Activated CD4-positive, alpha-beta T cell treated with anti-CD3 and anti-CD28 coated beads for 36 hours (primary cell): ENCODE results near the gene WDR13. TPM values are rescaled to one million over a fixed set of nuclear protein-coding genes. Genes with fewer than 3 reads are reported as not detected.

Source experiments
- ATAC-seq: fragments of 200-7000 bp; cut with Tn5 transposase; one replicate; pipeline ENCODE4 v1.10.0; 2021; ENCODE audit warnings: mild to moderate bottlenecking, moderate library complexity
- CTCF ChIA-PET: fragments of 350-600 bp; sonication (Branson Sonifier 250); formaldehyde crosslinking; loops from one replicate; lab custom pipeline; 2021; ENCODE audit warnings: antibody characterized with exemption; lab: Charles Lee
- POLR2A ChIA-PET: fragments of 350-600 bp; sonication (Branson Sonifier 250); formaldehyde crosslinking; loops from one replicate; lab custom pipeline; 2021; ENCODE audit warnings: antibody characterized with exemption, inconsistent platforms; lab: Charles Lee
- DNase-seq: peaks from one replicate; pipeline ENCODE4 v3.0.0-alpha.2; 2020
- H3K27ac Mint-ChIP-seq: one replicate; pipeline ENCODE4 v1.8.0; 2021; ENCODE audit warnings: mixed read lengths
- H3K27me3 Mint-ChIP-seq: one replicate; pipeline ENCODE4 v1.8.0; 2021; ENCODE audit warnings: mixed read lengths
- H3K36me3 Mint-ChIP-seq: one replicate; pipeline ENCODE4 v1.8.0; 2021; ENCODE audit warnings: low read depth, mixed read lengths
- H3K4me1 Mint-ChIP-seq: one replicate; pipeline ENCODE4 v1.8.0; 2021; ENCODE audit warnings: mixed read lengths
- H3K4me3 Mint-ChIP-seq: one replicate; pipeline ENCODE4 v1.8.0; 2021; ENCODE audit warnings: mild to moderate bottlenecking, moderate library complexity, mixed read lengths
- H3K9me3 Mint-ChIP-seq: one replicate; pipeline ENCODE4 v1.8.0; 2021; ENCODE audit warnings: low read depth, mixed read lengths
- intact Hi-C, 2 experiments: fragments of 100-400 bp; cut with DNase I in 1 of 2; cut with micrococcal nuclease in 1 of 2; formaldehyde crosslinking; loops; one replicate each; pipeline versions ENCODE4 v1.14.2 to v1.15.1; 2022 to 2024; cut with DNase I, micrococcal nuclease
- total RNA-seq, 2 experiments: library from RNA; stranded (reverse); gene quantifications; one replicate each; pipeline ENCODE4 v1.2.3, GENCODE V29; 2021

WDR13 gene
- total RNA-seq, 2 experiments from 2014 or later: 27.2 to 39.4 TPM

GRCh38 chrX:48616576-48616975 lies 19.3 kb downstream of the WDR13 start:
- Mint-ChIP-seq H3K4me3 (no peak overlapping the region), H3K36me3 (no peaks in the 10 kb centered on the region), H3K4me1 (peaks cover 3% of the 10 kb centered on the region), H3K27me3 (no peaks in the 10 kb centered on the region), H3K9me3 (no peaks in the 10 kb centered on the region), H3K27ac (no peak overlapping the region)
- DNase-seq (no peak), ATAC-seq (no peak)
- intact Hi-C loops: no loop called here
- POLR2A ChIA-PET: no interaction called here
- CTCF ChIA-PET: interaction anchor here (1.9 kb wide), 1 partner anchor 32 kb away, joined by 7 read pairs; no protein-coding TSS in a partner anchor

- Mint-ChIP-seq H3K27me3 (no peaks in the 10 kb centered on the region), H3K36me3 (no peaks in the 10 kb centered on the region), H3K9me3 (no peaks in the 10 kb centered on the region), H3K27ac (no peak overlapping the region), H3K4me3 (no peak overlapping the region), H3K4me1 (peaks cover 3% of the 10 kb centered on the region)
- no peak for DNase-seq
- ATAC-seq: no peak
- POLR2A ChIA-PET: interaction anchor here (0.9 kb wide), 1 partner anchor 442 kb away, joined by 3 read pairs; no protein-coding TSS in a partner anchor
- intact Hi-C loops: no loop called here
- CTCF ChIA-PET: no interaction called here
Measured at GRCh38 chrX:48617542-48618340, 20.4 kb downstream of the WDR13 start.

GRCh38 chrX:48626401-48627298 lies 29.4 kb downstream of the WDR13 start:
- intact Hi-C loops: no loop called here
- CTCF ChIA-PET: no interaction called here
- no peak overlapping the region for H3K4me3 Mint-ChIP-seq
- H3K36me3 Mint-ChIP-seq: no peaks in the 10 kb centered on the region
- H3K4me1 Mint-ChIP-seq: peaks cover 6% of the 10 kb centered on the region
- no peaks in the 10 kb centered on the region for H3K27me3 Mint-ChIP-seq
- no peaks in the 10 kb centered on the region for H3K9me3 Mint-ChIP-seq
- ATAC-seq (no peak), DNase-seq (no peak)
- H3K27ac Mint-ChIP-seq: no peak overlapping the region
- POLR2A ChIA-PET: no interaction called here

- ATAC-seq (peak; percentile 84), DNase-seq (peak; percentile 79)
- Mint-ChIP-seq H3K27ac (no peak overlapping the region), H3K4me3 (no peak overlapping the region), H3K9me3 (no peaks in the 10 kb centered on the region), H3K4me1 (peaks cover 11% of the 10 kb centered on the region), H3K36me3 (no peaks in the 10 kb centered on the region), H3K27me3 (no peaks in the 10 kb centered on the region)
- CTCF ChIA-PET: interaction anchor here (0.6 to 1.0 kb wide), 3 partner anchors 17 to 174 kb away, joined by 3 to 4 read pairs (median 3); no protein-coding TSS in a partner anchor
- POLR2A ChIA-PET: interaction anchor here (0.6 to 1.0 kb wide), 2 partner anchors 48 to 306 kb away, joined by 3 read pairs; no protein-coding TSS in a partner anchor
- intact Hi-C loops: no loop called here
Measured at GRCh38 chrX:48631376-48632090, 34.2 kb downstream of the WDR13 start.

- Mint-ChIP-seq H3K36me3 (no peaks in the 10 kb centered on the region), H3K27me3 (no peaks in the 10 kb centered on the region), H3K27ac (no peak overlapping the region), H3K4me1 (peaks cover 12% of the 10 kb centered on the region), H3K9me3 (no peaks in the 10 kb centered on the region), H3K4me3 (no peak overlapping the region)
- ATAC-seq (no peak), DNase-seq (no peak)
- intact Hi-C loops: no loop called here
- POLR2A ChIA-PET: no interaction called here
- CTCF ChIA-PET: no interaction called here
Measured at GRCh38 chrX:48632207-48632606, 34.9 kb downstream of the WDR13 start.

GRCh38 chrX:48636301-48636700 lies 39.0 kb downstream of the WDR13 start:
- no peak for DNase-seq
- intact Hi-C loops: no loop called here
- H3K9me3 Mint-ChIP-seq: no peaks in the 10 kb centered on the region
- ATAC-seq: peak; percentile 45
- CTCF ChIA-PET: no interaction called here
- no peak overlapping the region for H3K4me3 Mint-ChIP-seq
- H3K27me3 Mint-ChIP-seq: no peaks in the 10 kb centered on the region
- peak overlapping the region; percentile 53 for H3K27ac Mint-ChIP-seq
- POLR2A ChIA-PET: no interaction called here
- H3K36me3 Mint-ChIP-seq: no peaks in the 10 kb centered on the region
- H3K4me1 Mint-ChIP-seq: peaks cover 10% of the 10 kb centered on the region

GRCh38 chrX:48636776-48637175 lies 39.5 kb downstream of the WDR13 start:
- Mint-ChIP-seq H3K9me3 (no peaks in the 10 kb centered on the region), H3K27ac (no peak overlapping the region), H3K4me3 (no peak overlapping the region), H3K36me3 (no peaks in the 10 kb centered on the region), H3K4me1 (peaks cover 5% of the 10 kb centered on the region), H3K27me3 (no peaks in the 10 kb centered on the region)
- ChIA-PET CTCF (no interaction called here), POLR2A (no interaction called here)
- intact Hi-C loops: no loop called here
- ATAC-seq (no peak), DNase-seq (no peak)

- POLR2A ChIA-PET: interaction anchor here (0.7 kb wide), 1 partner anchor 152 kb away, joined by 6 read pairs; no protein-coding TSS in a partner anchor
- CTCF ChIA-PET: no interaction called here
- H3K4me1 Mint-ChIP-seq: peaks cover 2% of the 10 kb centered on the region
- no peaks in the 10 kb centered on the region for H3K27me3 Mint-ChIP-seq
- no peaks in the 10 kb centered on the region for H3K9me3 Mint-ChIP-seq
- DNase-seq: no peak
- no peaks in the 10 kb centered on the region for H3K36me3 Mint-ChIP-seq
- no peak overlapping the region for H3K4me3 Mint-ChIP-seq
- intact Hi-C loops: loop anchor here in 1 of 2 experiments (5.0 kb wide), 1 partner anchor 247 kb away; no protein-coding TSS in a partner anchor
- ATAC-seq: no peak
- H3K27ac Mint-ChIP-seq: no peak overlapping the region
Measured at GRCh38 chrX:48645669-48646068, 48.4 kb downstream of the WDR13 start.

GRCh38 chrX:48648336-48648751 lies 51.1 kb downstream of the WDR13 start:
- DNase-seq: peak; percentile 47

GRCh38 chrX:48649102-48649501 lies 51.8 kb downstream of the WDR13 start:
- no peaks in the 10 kb centered on the region for H3K9me3 Mint-ChIP-seq
- ChIA-PET CTCF (interaction anchor here (0.6 to 1.8 kb wide), 7 partner anchors 27 to 297 kb away, joined by 3 to 7 read pairs (median 4); partner anchors contain the start of genes PQBP1 and WAS), POLR2A (no interaction called here)
- no peaks in the 10 kb centered on the region for H3K27me3 Mint-ChIP-seq
- H3K27ac Mint-ChIP-seq: no peak overlapping the region
- intact Hi-C loops: loop anchor here in 1 of 2 experiments (2.0 to 5.0 kb wide), 2 partner anchors 243 to 296 kb away; no protein-coding TSS in a partner anchor
- H3K4me1 Mint-ChIP-seq: peaks cover 6% of the 10 kb centered on the region
- H3K4me3 Mint-ChIP-seq: no peak overlapping the region
- ATAC-seq: no peak
- no peaks in the 10 kb centered on the region for H3K36me3 Mint-ChIP-seq
- no peak for DNase-seq

More at GRCh38 chrX:48648336-48648751, 51.1 kb downstream of the WDR13 start:
- ChIA-PET CTCF (interaction anchor here (0.6 to 1.8 kb wide), 13 partner anchors 9 to 298 kb away, joined by 3 to 7 read pairs (median 4); partner anchors contain the start of genes PQBP1 and WAS), POLR2A (interaction anchor here (0.7 kb wide), 1 partner anchor 247 kb away, joined by 5 read pairs; no protein-coding TSS in a partner anchor)
- H3K36me3 Mint-ChIP-seq: no peaks in the 10 kb centered on the region
- intact Hi-C loops: loop anchor here in 1 of 2 experiments (2.0 to 5.0 kb wide), 2 partner anchors 244 to 296 kb away; no protein-coding TSS in a partner anchor
- H3K4me1 Mint-ChIP-seq: peaks cover 6% of the 10 kb centered on the region
- H3K9me3 Mint-ChIP-seq: no peaks in the 10 kb centered on the region
- H3K27ac Mint-ChIP-seq: no peak overlapping the region
- no peaks in the 10 kb centered on the region for H3K27me3 Mint-ChIP-seq
- no peak overlapping the region for H3K4me3 Mint-ChIP-seq
- peak; percentile 64 for ATAC-seq
